Measurements from ENCODE around the gene BPTF. TPM values are rescaled to one million over a fixed set of nuclear protein-coding genes. Genes with fewer than 3 reads are reported as not detected.

Gene BPTF
- total RNA-seq, 2 experiments from 2014 or later: 117 to 125 TPM

DNA sequence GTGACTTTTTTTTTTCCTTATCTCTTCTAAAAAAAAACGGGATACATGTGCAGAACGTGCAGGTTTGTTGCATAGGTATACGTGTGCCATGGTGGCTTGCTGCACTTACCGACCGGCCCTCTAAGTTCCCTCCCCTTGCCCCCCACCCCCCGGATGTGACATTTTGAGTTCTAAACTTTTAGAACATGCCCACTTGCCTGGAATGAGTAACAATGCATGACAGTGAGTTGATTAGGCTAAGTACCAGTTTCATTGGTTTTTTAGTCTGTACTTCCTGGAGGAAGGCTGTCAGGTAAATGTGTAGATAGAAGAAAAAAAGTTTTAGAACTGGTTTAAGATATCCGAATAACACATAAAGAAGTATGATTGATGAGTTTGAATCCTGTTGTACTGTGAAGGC is 4.0 kb downstream of the BPTF start:
- Histone ChIP-seq H3K4me1 (ENCODE audit: insufficient read depth, low read length) (peaks cover 41% of the 10 kb centered on the region), H3K4me3 (ENCODE audit: low read length) (no peak overlapping the region), H3K27ac (ENCODE audit: low read depth in 1 of 2, low read length in 2 of 2) (no peak overlapping the region), H3K27me3 (ENCODE audit: control insufficient read depth in 1 of 2, insufficient read depth in 2 of 2, low read length in 2 of 2) (no peaks in the 10 kb centered on the region), H3K9me3 (ENCODE audit: control insufficient read depth in 1 of 2, insufficient read depth in 1 of 2, low read length in 2 of 2) (no peaks in the 10 kb centered on the region), H3K36me3 (ENCODE audit: insufficient read depth, low read length) (no peaks in the 10 kb centered on the region)
- Mint-ChIP-seq H3K4me1 (ENCODE audit: low read depth) (peaks cover 80% of the 10 kb centered on the region), H3K4me3 (peak overlapping the region; percentile 100), H3K36me3 (ENCODE audit: low read depth) (peaks cover 32% of the 10 kb centered on the region), H3K9me3 (no peaks in the 10 kb centered on the region), H3K27ac (peak overlapping the region; percentile 44), H3K27me3 (no peaks in the 10 kb centered on the region)
- ATAC-seq (ENCODE audit: poor library complexity) (no peak), DNase-seq (peak in 7 of 14 experiments; percentile 19 to 65 (median 52))
- CTCF ChIA-PET: no interaction called here
- intact Hi-C loops (cut with DNase I, micrococcal nuclease): loop anchor here in 1 of 2 experiments (5.0 kb wide), 1 partner anchor 452 kb away; the partner anchor contains the start of gene PITPNC1
- TF ChIP-seq, protein P1, sequence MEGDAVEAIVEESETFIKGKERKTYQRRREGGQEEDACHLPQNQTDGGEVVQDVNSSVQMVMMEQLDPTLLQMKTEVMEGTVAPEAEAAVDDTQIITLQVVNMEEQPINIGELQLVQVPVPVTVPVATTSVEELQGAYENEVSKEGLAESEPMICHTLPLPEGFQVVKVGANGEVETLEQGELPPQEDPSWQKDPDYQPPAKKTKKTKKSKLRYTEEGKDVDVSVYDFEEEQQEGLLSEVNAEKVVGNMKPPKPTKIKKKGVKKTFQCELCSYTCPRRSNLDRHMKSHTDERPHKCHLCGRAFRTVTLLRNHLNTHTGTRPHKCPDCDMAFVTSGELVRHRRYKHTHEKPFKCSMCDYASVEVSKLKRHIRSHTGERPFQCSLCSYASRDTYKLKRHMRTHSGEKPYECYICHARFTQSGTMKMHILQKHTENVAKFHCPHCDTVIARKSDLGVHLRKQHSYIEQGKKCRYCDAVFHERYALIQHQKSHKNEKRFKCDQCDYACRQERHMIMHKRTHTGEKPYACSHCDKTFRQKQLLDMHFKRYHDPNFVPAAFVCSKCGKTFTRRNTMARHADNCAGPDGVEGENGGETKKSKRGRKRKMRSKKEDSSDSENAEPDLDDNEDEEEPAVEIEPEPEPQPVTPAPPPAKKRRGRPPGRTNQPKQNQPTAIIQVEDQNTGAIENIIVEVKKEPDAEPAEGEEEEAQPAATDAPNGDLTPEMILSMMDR (IDR thresholded peaks at IDR 0.05): no peak
- POLR2A ChIA-PET: no interaction called here

DNA sequence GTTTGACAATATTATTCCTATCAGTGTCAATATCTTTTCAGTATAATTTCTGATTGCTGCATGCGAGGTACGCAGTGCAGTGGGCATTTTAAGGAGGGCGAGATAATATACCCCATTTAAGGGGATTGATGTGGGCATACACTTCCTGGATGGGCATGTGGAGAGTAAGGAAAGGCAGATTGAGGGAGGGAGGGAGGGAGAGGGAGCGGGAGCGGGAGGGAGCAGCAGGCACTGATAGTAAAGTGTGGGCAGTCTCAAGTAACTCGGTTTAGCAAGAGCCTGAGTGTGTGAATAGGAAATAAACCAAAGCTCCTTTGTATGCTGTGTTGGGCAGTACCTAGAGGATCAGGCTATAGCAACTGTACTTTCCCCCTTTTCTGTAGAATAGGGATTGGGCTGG is 5.1 kb downstream of the BPTF start:
- H3K4me1 ChIP-seq (ENCODE audit: insufficient read depth, low read length): peaks cover 43% of the 10 kb centered on the region
- peak overlapping the region; percentile 43 for H3K4me3 Mint-ChIP-seq
- H3K27me3 Mint-ChIP-seq: no peaks in the 10 kb centered on the region
- TF ChIP-seq, protein P1 (IDR thresholded peaks at IDR 0.05): no peak
- no peak overlapping the region for H3K4me3 ChIP-seq (ENCODE audit: low read length)
- H3K4me1 Mint-ChIP-seq (ENCODE audit: low read depth): peaks cover 88% of the 10 kb centered on the region
- ATAC-seq (ENCODE audit: poor library complexity) (no peak), DNase-seq (no peak)
- no peaks in the 10 kb centered on the region for H3K27me3 ChIP-seq (ENCODE audit: control insufficient read depth in 1 of 2, insufficient read depth in 2 of 2, low read length in 2 of 2)
- ChIA-PET CTCF (no interaction called here), POLR2A (no interaction called here)
- no peaks in the 10 kb centered on the region for H3K9me3 Mint-ChIP-seq
- peaks cover 28% of the 10 kb centered on the region for H3K36me3 Mint-ChIP-seq (ENCODE audit: low read depth)
- intact Hi-C loops (cut with DNase I, micrococcal nuclease): no loop called here
- no peak overlapping the region for H3K27ac Mint-ChIP-seq
- H3K9me3 ChIP-seq (ENCODE audit: control insufficient read depth in 1 of 2, insufficient read depth in 1 of 2, low read length in 2 of 2): no peaks in the 10 kb centered on the region
- no peak overlapping the region for H3K27ac ChIP-seq (ENCODE audit: low read depth in 1 of 2, low read length in 2 of 2)
- H3K36me3 ChIP-seq (ENCODE audit: insufficient read depth, low read length): no peaks in the 10 kb centered on the region

DNA sequence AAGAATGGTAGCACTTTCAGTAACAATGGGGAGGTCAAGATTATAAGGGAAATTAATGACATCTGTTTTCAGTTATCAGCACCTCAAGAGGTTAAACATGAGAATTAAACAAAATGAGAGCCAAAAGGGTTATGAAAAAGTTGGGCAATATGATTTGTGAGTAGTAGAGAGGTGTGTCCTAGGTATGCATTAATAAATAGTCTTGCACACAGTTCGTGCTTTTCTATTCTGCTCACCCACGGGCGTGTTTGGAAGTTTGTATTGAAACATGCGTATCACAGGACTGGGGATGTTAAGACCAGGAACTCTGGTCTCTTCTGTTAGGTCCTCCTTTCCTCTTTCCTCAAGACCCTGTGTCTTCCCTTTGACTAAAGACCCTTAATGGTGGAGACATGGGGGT is 6.0 kb downstream of the BPTF start:
- Histone ChIP-seq H3K9me3 (ENCODE audit: control insufficient read depth in 1 of 2, insufficient read depth in 1 of 2, low read length in 2 of 2) (no peaks in the 10 kb centered on the region), H3K36me3 (ENCODE audit: insufficient read depth, low read length) (no peaks in the 10 kb centered on the region), H3K4me1 (ENCODE audit: insufficient read depth, low read length) (peaks cover 43% of the 10 kb centered on the region), H3K27ac (ENCODE audit: low read depth in 1 of 2, low read length in 2 of 2) (no peak overlapping the region), H3K27me3 (ENCODE audit: control insufficient read depth in 1 of 2, insufficient read depth in 2 of 2, low read length in 2 of 2) (no peaks in the 10 kb centered on the region), H3K4me3 (ENCODE audit: low read length) (no peak overlapping the region)
- TF ChIP-seq, protein P1 (IDR thresholded peaks at IDR 0.05): no peak
- Mint-ChIP-seq H3K27ac (peak overlapping the region; percentile 4), H3K4me1 (ENCODE audit: low read depth) (peaks cover 92% of the 10 kb centered on the region), H3K36me3 (ENCODE audit: low read depth) (peaks cover 24% of the 10 kb centered on the region), H3K27me3 (no peaks in the 10 kb centered on the region), H3K9me3 (no peaks in the 10 kb centered on the region), H3K4me3 (no peak overlapping the region)
- CTCF ChIA-PET: interaction anchor here (0.6 kb wide), 1 partner anchor 38 kb away, joined by 5 read pairs; no protein-coding TSS in a partner anchor
- POLR2A ChIA-PET: no interaction called here
- no peak for ATAC-seq (ENCODE audit: poor library complexity)
- no peak for DNase-seq
- intact Hi-C loops (cut with DNase I, micrococcal nuclease): no loop called here

Measured in CD4-positive, alpha-beta T cell (primary cell).